Measurements from ENCODE around the gene DSN1. TPM values are rescaled to one million over a fixed set of nuclear protein-coding genes. Genes with fewer than 3 reads are reported as not detected.

Gene DSN1
- total RNA-seq, 1 donor from 2014 or later, result 48.2 TPM

DNA sequence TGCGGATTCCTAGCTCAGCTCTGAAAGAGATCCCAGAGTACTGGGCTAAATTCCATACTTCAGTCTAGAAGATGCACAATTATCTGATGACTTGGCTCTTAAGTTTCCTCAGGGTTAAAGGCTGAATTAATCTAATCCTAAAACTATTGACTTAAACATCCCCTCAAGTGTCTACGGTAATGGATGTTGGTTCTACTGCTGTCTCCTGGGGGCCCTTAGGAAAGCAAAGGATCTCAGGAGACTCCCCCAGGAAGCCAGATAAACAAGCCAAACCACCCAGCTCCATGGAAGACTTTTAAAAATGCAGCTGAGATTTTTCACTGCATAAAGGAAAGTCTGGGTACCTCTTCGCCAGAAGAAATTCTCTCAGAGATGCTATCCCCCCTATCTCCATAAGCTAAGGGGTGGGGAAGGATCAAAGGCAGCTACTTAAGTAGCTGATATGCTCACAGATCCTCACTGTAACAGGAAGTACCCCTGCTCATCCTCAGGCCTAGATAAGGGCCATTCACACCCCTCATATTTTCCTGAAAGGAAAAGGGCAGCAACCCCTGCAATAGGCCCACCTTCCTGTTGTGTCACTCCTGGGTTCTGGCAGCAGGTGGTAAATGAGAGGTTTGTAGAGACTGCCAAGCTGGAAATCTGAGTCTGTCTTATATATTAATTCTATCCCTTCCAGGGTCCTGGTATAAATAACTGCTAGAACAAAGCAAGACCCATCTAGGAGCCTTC lies 36.9 kb downstream of the DSN1 start:
- Histone ChIP-seq H3F3A (ENCODE audit: low read depth) (peaks cover 10% of the 10 kb centered on the region), H3K4me3 (no peak overlapping the region), H3K36me3 (no peaks in the 10 kb centered on the region), H3K79me2 (ENCODE audit: low read depth) (no peaks in the 10 kb centered on the region), H3K4me1 (peaks cover 23% of the 10 kb centered on the region), H3K9me3 (ENCODE audit: low read depth) (no peaks in the 10 kb centered on the region), H3K9ac (no peak overlapping the region), H2AFZ (replicated peaks) (no peak overlapping the region), H3K27ac (peak overlapping the region; percentile 25), H3K27me3 (no peaks in the 10 kb centered on the region), H3K4me2 (peak overlapping the region; percentile 27), H4K20me1 (ENCODE audit: low read depth) (peaks cover 15% of the 10 kb centered on the region)
- no peak overlapping the region for H3K27ac Mint-ChIP-seq
- H3K27me3 Mint-ChIP-seq (ENCODE audit: insufficient read depth, low read depth), result no peaks in the 10 kb centered on the region
- H3K36me3 Mint-ChIP-seq, result no peaks in the 10 kb centered on the region
- H3K9me3 Mint-ChIP-seq, result no peaks in the 10 kb centered on the region
- H3K4me3 Mint-ChIP-seq, result no peak overlapping the region
- no peak for DNase-seq (ENCODE audit: low spot score)
- TF ChIP-seq EZH2phosphoT487 (IDR thresholded peaks at IDR 0.05), result no peak
- TF ChIP-seq, protein P1, sequence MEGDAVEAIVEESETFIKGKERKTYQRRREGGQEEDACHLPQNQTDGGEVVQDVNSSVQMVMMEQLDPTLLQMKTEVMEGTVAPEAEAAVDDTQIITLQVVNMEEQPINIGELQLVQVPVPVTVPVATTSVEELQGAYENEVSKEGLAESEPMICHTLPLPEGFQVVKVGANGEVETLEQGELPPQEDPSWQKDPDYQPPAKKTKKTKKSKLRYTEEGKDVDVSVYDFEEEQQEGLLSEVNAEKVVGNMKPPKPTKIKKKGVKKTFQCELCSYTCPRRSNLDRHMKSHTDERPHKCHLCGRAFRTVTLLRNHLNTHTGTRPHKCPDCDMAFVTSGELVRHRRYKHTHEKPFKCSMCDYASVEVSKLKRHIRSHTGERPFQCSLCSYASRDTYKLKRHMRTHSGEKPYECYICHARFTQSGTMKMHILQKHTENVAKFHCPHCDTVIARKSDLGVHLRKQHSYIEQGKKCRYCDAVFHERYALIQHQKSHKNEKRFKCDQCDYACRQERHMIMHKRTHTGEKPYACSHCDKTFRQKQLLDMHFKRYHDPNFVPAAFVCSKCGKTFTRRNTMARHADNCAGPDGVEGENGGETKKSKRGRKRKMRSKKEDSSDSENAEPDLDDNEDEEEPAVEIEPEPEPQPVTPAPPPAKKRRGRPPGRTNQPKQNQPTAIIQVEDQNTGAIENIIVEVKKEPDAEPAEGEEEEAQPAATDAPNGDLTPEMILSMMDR (IDR thresholded peaks at IDR 0.05), result no peak
- no peak for TF ChIP-seq EZH2 (IDR thresholded peaks at IDR 0.05)
- H3K4me1 Mint-ChIP-seq, result peaks cover 17% of the 10 kb centered on the region

DNA sequence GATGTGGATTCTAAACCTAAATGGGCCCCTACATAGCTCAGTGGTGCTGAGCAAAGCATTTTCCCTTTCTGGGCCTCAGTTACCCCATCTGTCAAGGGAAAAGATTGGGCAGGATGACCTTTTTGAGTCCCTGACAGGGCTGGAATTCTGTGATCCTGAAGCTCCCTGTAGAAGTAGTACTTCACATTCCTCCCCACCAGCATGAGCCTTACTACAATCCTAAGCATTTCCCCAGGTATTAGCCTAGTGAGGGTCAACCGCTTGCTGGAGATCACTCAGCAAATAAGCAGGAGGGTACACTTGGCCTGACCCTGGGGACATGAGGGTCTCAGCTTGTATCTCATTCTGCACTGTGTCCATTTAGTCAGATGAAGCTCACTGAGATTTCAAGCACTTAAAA lies 41.1 kb downstream of the DSN1 start:
- H3K27me3 Mint-ChIP-seq (ENCODE audit: insufficient read depth, low read depth), result no peaks in the 10 kb centered on the region
- no peak overlapping the region for H3K4me3 ChIP-seq
- H3K27ac ChIP-seq, result no peak overlapping the region
- no peak overlapping the region for H3K4me3 Mint-ChIP-seq
- peaks cover 17% of the 10 kb centered on the region for H3K4me1 Mint-ChIP-seq
- no peak overlapping the region for H2AFZ ChIP-seq (replicated peaks)
- peaks cover 23% of the 10 kb centered on the region for H3K4me1 ChIP-seq
- TF ChIP-seq, protein P1 (IDR thresholded peaks at IDR 0.05), result no peak
- TF ChIP-seq EZH2phosphoT487 (IDR thresholded peaks at IDR 0.05) (no peak), EZH2 (IDR thresholded peaks at IDR 0.05) (no peak)
- no peak overlapping the region for H3K27ac Mint-ChIP-seq
- H3K79me2 ChIP-seq (ENCODE audit: low read depth), result no peaks in the 10 kb centered on the region
- no peaks in the 10 kb centered on the region for H3K9me3 ChIP-seq (ENCODE audit: low read depth)
- DNase-seq (ENCODE audit: low spot score), result no peak
- H3K36me3 ChIP-seq, result no peaks in the 10 kb centered on the region
- H3K4me2 ChIP-seq, result no peak overlapping the region
- H3K9me3 Mint-ChIP-seq, result no peaks in the 10 kb centered on the region
- H3F3A ChIP-seq (ENCODE audit: low read depth), result peaks cover 7% of the 10 kb centered on the region
- no peaks in the 10 kb centered on the region for H3K27me3 ChIP-seq
- H4K20me1 ChIP-seq (ENCODE audit: low read depth), result peaks cover 15% of the 10 kb centered on the region
- H3K9ac ChIP-seq, result no peak overlapping the region
- no peaks in the 10 kb centered on the region for H3K36me3 Mint-ChIP-seq

- Mint-ChIP-seq H3K9me3 (no peaks in the 10 kb centered on the region), H3K27me3 (ENCODE audit: insufficient read depth, low read depth) (no peaks in the 10 kb centered on the region), H3K4me3 (no peak overlapping the region), H3K4me1 (peaks cover 4% of the 10 kb centered on the region), H3K36me3 (no peaks in the 10 kb centered on the region), H3K27ac (no peak overlapping the region)
- Histone ChIP-seq H3F3A (ENCODE audit: low read depth) (no peaks in the 10 kb centered on the region), H3K27ac (no peak overlapping the region), H3K4me2 (no peak overlapping the region), H3K9ac (no peak overlapping the region), H3K79me2 (ENCODE audit: low read depth) (no peaks in the 10 kb centered on the region), H3K9me3 (ENCODE audit: low read depth) (no peaks in the 10 kb centered on the region), H3K4me3 (no peak overlapping the region), H3K4me1 (peaks cover 5% of the 10 kb centered on the region), H2AFZ (replicated peaks) (no peak overlapping the region), H3K27me3 (no peaks in the 10 kb centered on the region), H3K36me3 (no peaks in the 10 kb centered on the region), H4K20me1 (ENCODE audit: low read depth) (no peaks in the 10 kb centered on the region)
- DNase-seq (ENCODE audit: low spot score), result peak; percentile 40
- TF ChIP-seq EZH2phosphoT487 (IDR thresholded peaks at IDR 0.05), result no peak
- TF ChIP-seq, protein P1 (IDR thresholded peaks at IDR 0.05), result peak; percentile 45
Measured at GRCh38 chr20:36728986-36729385, 44.6 kb downstream of the DSN1 start.
